WTC11 (cell line): ENCODE results near the gene GABRR1.

Source experiments
- CREB1 ChIP-seq: sonication (generic); formaldehyde crosslinking; IDR thresholded peaks from 2 replicates; pipeline ENCODE4 v1.8.0; 2023; ENCODE audit warnings: mild to moderate bottlenecking, missing genetic modification reagents
- TEAD4 ChIP-seq: sonication (generic); formaldehyde crosslinking; IDR thresholded peaks from 2 replicates; pipeline ENCODE4 v1.8.0; 2022; ENCODE audit warnings: mild to moderate bottlenecking, missing genetic modification reagents
- TF ChIP-seq, protein P1 (sequence below): fragments of 200-600 bp; IDR thresholded peaks from 2 replicates; pipeline ENCODE4 v1.8.0; 2022; ENCODE audit warnings: antibody characterized with exemption
- TF ChIP-seq, protein P2 (sequence below): sonication (generic); formaldehyde crosslinking; IDR thresholded peaks from 2 replicates; pipeline ENCODE4 v1.8.1; 2022; ENCODE audit warnings: low read depth, missing genetic modification reagents, borderline replicate concordance
- TF ChIP-seq, protein P3 (sequence below): fragments of 250-450 bp; sonication (Bioruptor Pico); IDR thresholded peaks from 2 replicates; pipeline ENCODE4 v1.9.0; 2021; ENCODE audit warnings: mild to moderate bottlenecking
- TF ChIP-seq, protein P4 (sequence below): sonication (generic); formaldehyde crosslinking; IDR thresholded peaks from 2 replicates; pipeline ENCODE4 v1.8.1; 2023; ENCODE audit warnings: mild to moderate bottlenecking, missing genetic modification reagents, moderate library complexity

DNA sequence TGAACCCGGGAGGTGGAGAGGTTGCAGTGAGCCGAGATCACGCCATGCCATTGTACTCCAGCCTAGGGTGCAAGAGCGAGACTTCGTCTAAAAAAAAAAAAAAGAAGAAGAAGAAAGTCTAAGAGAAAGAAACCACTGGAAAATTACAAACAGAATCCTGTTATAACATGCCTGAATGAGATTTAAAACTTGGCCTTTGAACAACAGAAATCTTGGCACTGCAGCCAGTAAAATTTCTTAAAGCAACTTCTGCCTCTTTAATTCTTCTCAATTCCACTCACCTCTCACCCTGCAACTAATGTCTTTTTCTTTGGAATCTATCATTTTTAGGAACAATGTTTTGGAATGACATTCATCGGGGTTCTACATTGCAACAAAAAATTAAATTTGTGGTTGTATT, 45.0 kb downstream of the GABRR1 start:
- TF ChIP-seq, protein P1, sequence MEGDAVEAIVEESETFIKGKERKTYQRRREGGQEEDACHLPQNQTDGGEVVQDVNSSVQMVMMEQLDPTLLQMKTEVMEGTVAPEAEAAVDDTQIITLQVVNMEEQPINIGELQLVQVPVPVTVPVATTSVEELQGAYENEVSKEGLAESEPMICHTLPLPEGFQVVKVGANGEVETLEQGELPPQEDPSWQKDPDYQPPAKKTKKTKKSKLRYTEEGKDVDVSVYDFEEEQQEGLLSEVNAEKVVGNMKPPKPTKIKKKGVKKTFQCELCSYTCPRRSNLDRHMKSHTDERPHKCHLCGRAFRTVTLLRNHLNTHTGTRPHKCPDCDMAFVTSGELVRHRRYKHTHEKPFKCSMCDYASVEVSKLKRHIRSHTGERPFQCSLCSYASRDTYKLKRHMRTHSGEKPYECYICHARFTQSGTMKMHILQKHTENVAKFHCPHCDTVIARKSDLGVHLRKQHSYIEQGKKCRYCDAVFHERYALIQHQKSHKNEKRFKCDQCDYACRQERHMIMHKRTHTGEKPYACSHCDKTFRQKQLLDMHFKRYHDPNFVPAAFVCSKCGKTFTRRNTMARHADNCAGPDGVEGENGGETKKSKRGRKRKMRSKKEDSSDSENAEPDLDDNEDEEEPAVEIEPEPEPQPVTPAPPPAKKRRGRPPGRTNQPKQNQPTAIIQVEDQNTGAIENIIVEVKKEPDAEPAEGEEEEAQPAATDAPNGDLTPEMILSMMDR: no peak
- TF ChIP-seq, protein P2, sequence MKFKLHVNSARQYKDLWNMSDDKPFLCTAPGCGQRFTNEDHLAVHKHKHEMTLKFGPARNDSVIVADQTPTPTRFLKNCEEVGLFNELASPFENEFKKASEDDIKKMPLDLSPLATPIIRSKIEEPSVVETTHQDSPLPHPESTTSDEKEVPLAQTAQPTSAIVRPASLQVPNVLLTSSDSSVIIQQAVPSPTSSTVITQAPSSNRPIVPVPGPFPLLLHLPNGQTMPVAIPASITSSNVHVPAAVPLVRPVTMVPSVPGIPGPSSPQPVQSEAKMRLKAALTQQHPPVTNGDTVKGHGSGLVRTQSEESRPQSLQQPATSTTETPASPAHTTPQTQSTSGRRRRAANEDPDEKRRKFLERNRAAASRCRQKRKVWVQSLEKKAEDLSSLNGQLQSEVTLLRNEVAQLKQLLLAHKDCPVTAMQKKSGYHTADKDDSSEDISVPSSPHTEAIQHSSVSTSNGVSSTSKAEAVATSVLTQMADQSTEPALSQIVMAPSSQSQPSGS (CRISPR knock-in tag): no peak
- TF ChIP-seq, protein P3, sequence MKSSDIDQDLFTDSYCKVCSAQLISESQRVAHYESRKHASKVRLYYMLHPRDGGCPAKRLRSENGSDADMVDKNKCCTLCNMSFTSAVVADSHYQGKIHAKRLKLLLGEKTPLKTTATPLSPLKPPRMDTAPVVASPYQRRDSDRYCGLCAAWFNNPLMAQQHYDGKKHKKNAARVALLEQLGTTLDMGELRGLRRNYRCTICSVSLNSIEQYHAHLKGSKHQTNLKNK (CRISPR knock-in tag): no peak
- TF ChIP-seq CREB1 (CRISPR knock-in tag): no peak
- TF ChIP-seq, protein P4, sequence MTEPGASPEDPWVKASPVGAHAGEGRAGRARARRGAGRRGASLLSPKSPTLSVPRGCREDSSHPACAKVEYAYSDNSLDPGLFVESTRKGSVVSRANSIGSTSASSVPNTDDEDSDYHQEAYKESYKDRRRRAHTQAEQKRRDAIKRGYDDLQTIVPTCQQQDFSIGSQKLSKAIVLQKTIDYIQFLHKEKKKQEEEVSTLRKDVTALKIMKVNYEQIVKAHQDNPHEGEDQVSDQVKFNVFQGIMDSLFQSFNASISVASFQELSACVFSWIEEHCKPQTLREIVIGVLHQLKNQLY (CRISPR knock-in tag): no peak
- no peak for TF ChIP-seq TEAD4 (CRISPR knock-in tag)
